HG02970 (cell line): Measurements from ENCODE around the gene MORC1.

ENCODE experiments used
- ATAC-seq: cut with Tn5 transposase; IDR thresholded peaks from one replicate; pipeline ENCODE4 v1.9.1; 2021; ENCODE audit warnings: mild to moderate bottlenecking, moderate library complexity, moderate number of reproducible peaks; ENCODE audit not compliant: unreplicated experiment, low FRiP score

The MORC1 gene

GRCh38 chr3:108947855-108948254 is 170.1 kb downstream of the MORC1 start:
- ATAC-seq, result no peak

- ATAC-seq, result no peak
Measured at GRCh38 chr3:108946292-108947285, 171.3 kb downstream of the MORC1 start.

GRCh38 chr3:108940568-108941263 is 177.2 kb downstream of the MORC1 start:
- ATAC-seq, result no peak

- no peak for ATAC-seq
Measured at GRCh38 chr3:108940166-108940565, 177.8 kb downstream of the MORC1 start.

GRCh38 chr3:108936924-108937689 is 180.8 kb downstream of the MORC1 start:
- no peak for ATAC-seq

GRCh38 chr3:108931035-108931434 is 186.9 kb downstream of the MORC1 start:
- no peak for ATAC-seq

GRCh38 chr3:108918866-108919265 is 199.1 kb downstream of the MORC1 start:
- ATAC-seq, result no peak

GRCh38 chr3:108914774-108915641 is 202.9 kb downstream of the MORC1 start:
- ATAC-seq, result peak; percentile 61

GRCh38 chr3:108909799-108910198 is 208.1 kb downstream of the MORC1 start:
- no peak for ATAC-seq
